Nucleus accumbens (tissue), 56 donors: ENCODE data around the gene XPO6.

Experiments used
- DNase-seq, 56 donors: peaks; one replicate each; lab custom pipeline; 2025; lab: John Stamatoyannopoulos, UW

The XPO6 gene

DNA sequence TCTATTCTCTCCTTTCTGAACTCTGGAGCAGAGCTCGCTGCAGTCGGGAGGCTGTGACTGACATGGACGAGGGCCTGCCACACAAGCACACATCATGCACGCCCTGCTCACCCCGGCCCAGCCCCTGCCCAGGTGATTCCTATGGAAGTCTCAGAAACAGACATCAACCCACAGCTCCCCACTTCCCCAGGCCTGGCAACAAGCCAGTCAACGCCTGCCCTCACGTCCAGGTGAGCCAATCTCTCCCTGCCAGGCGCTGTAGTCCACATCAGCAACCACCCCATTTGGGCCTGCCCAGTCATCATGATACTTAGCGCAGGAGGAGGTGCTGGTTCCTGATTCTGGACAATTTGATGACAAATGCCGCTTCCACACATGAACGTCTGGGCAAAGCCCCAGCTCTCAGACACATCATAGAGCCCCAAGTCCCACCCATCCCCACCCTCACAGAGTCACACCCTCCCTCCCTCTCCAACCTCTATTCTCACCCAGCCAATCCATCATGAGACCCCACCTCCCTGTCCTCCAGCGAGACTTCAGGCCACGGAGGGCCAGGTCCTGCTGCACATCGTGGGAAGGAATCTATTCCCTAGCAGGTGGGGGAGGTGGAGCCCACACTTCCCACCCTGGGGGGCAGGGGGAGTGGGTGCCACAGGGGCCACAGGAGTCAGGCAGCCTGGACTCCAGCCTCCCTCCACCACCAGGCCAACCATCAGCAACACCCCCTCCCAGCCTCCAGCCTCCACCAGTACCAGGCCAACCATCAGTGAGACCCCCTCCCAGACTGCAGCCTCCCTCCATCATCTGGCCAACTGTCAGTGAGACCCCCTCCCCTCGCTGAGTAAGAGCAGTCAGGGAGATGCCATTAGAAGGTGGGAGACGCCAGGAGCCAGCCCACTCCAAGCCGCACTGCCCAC is 114.5 kb downstream of the XPO6 start:
- peak in 1 of 56 donors; percentile 42 for DNase-seq

DNA sequence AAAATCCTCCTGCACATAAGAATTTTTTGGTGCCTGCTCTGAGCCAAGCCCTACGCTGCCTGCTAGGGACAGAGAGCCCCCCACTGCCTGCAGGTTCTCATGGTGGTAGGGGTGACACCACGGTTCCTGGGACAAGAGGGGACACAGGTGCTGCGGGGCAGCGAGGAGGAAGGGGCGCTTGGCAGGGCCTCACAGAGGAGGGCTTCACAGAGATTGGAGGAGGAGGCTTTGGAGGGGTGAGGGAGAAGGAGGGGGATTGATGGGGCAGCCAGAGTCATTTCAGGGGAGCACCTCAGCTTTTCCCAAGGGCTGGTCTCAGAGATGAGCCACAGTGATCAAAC is 118.4 kb downstream of the XPO6 start:
- DNase-seq: no peak

DNA sequence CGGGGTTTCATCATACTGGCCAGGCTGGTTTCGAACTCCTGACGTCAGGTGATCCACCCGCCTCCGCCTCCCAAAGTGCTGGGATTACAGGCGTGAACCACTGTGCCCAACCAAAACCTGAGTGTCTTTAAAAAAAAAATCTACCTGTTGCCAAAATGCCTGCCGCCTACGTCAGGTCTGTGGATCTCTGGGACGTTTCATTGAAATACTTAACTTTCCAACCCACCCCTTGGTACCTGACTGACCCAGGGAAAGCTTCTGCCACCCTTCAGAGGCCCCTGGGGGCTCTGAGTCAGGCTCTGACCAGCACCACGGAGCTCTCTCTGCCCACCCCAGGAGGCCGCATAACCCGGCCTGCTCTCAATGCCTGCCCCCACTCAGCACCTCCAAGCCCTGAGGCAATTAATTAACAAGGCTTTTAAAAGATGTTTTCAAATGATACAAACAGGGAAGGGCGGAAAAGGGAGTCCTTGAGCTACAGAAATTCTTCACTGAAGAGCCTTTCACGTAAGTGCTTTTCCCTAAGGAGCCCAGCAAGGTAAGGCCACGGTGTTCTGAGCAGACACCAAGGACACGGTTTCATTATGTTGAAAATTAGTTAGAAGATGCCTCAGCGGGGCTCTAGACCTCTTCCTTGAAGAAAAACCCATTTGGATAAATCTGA is 118.9 kb downstream of the XPO6 start:
- DNase-seq: no peak

DNA sequence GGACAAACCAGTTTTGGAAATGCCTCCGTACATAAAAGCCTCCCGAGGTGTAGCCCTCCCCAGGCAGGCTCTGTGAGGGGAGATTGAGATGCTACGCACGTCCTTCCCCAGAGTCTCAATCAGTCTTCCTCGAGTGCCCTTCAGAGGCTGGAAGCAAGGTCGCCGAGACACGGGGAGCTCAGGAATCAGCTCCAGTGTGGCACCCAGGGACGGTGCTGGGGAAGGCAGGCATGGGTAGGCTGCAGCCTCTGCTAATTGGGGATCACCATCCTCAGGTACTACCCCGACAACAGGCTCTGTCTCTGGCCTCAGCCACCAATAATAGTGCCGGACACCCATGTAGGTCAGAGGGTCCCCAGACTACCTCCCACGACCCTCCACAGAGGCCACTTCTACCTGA is 120.1 kb downstream of the XPO6 start:
- DNase-seq: peak in 1 of 56 donors; percentile 6

DNA sequence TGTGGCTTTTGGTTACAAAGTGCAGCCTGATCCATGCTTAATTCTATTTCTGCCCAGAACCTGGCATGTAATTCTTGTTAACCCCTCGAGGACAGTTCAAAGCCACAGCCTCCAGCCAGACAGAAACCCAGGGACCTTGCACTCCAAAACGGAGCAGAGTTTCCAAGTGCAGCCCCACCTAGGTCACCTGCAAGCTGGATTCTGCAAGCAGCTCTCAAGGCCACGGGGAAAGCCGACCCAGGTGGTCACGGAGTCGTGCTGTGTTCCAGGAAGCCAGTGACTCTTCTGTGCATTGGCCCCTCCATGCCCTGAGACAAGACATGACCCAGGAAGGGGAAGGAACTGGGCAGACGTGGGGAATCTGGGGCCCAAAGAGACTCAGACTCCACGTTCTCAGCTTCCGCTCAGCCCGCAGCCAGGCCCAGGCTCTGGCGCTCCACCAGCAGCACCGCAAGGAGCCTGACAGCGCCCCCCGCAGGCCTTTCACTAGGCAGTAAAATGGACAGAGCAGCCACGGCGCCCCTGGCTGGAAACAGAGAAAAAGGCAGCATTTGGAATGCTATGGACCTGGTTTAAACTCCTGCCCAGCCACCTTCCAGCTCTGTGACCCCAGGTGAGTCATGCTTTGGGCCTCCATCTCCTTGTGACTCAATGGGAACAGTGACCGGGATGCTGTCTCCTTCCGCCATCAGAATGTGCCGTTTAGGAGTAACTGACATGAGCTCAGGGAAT is 121.0 kb downstream of the XPO6 start:
- DNase-seq: no peak

DNA sequence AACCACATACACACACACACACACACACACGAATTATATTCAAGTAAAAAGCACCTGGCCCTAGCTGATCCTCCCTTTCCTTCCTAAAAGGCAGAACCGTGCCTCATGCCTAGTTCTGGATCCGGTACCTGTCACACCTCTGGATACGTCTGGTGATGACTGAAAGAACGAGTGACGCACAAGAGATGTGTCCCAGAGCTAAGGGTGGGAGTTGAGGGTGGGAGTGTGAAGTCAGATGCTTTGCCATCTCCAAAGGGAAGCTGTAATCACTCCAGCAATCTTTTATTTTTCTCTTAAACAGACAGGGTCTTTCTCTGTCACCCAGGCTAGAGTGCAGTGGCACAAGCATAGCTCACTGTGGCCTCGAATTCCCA is 121.8 kb downstream of the XPO6 start:
- peak in 20 of 56 donors; percentile 3 to 72 (median 40) for DNase-seq

DNA sequence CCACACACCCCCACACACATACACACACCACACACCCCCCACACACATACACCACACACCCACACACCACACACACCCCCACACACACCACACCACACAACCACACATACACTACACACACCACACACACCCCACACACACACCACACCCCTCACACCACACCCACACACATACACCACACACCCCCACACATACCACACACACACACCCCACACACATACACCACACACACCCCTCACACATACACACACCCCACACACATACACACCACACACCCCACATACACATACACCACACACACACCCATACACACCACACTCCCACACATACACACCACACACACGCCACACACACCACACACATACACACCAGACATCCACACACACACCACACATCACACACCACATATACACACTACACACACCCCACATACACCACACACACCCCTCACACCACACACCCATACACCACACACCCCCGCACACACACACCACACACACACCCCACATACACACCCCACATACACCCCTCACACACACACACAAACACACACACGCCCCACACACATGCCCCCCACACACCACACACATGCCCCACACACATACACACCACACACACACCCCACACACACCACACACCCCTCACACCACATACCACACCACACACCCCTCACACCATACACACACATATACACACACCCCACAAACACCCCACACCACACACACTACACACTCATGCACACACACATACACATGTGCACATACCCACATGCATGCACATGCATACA is 122.4 kb downstream of the XPO6 start:
- DNase-seq: no peak

DNA sequence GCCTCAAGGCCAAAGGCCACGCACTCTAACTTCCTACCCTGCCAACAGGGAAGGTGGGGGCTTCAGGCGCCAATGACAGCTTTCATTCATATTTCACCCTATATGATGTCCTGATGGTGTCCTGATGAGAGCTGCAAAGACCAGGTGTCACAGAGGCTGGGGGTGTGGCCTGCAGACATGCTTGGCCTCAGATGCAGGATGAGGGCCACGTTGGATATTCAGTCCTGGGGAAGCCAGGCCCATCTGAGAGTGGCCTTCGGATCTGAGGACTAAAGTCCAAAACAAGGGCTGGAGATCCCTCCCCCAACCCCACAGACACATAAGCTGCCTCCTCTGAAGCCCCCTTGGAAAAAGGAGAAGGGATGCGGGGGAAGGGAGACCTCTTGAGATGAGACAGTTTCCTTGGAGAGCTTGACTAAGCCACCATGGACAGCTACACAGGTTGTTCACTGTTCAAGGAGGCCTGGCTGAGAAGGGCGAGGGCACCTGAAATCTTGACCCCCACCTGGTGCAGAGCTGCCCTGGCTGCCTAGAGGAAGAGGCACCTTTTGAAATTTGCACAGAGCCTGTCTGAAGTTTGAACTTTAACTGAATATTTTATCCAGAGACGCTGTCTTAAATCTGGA is 124.0 kb downstream of the XPO6 start:
- no peak for DNase-seq

DNA sequence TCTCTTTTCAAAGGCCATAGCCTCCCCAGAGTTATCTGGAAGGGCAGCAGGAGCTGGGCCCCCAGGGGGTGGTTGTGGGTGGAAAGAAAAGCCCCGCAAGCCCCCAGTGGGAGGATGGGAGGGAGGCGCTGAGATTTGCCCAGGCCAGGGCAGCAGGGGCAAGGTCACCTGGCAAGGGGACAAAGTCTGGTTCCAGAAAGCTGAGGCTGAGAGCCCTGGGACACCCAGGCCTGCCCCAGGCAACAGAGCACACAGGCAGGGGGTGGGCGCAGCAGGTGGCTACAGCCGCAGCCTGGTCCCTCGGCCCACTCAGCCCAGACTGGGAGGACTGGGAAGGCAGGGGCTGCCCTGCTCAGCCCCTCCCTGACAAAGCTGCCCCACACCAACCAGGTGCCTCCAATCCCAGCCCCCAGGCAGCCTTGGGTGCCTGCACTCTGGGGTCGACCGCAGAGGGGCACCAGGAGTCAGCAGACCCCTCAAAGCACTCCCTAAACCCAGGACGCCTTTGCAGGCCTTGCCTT is 124.6 kb downstream of the XPO6 start:
- no peak for DNase-seq

DNA sequence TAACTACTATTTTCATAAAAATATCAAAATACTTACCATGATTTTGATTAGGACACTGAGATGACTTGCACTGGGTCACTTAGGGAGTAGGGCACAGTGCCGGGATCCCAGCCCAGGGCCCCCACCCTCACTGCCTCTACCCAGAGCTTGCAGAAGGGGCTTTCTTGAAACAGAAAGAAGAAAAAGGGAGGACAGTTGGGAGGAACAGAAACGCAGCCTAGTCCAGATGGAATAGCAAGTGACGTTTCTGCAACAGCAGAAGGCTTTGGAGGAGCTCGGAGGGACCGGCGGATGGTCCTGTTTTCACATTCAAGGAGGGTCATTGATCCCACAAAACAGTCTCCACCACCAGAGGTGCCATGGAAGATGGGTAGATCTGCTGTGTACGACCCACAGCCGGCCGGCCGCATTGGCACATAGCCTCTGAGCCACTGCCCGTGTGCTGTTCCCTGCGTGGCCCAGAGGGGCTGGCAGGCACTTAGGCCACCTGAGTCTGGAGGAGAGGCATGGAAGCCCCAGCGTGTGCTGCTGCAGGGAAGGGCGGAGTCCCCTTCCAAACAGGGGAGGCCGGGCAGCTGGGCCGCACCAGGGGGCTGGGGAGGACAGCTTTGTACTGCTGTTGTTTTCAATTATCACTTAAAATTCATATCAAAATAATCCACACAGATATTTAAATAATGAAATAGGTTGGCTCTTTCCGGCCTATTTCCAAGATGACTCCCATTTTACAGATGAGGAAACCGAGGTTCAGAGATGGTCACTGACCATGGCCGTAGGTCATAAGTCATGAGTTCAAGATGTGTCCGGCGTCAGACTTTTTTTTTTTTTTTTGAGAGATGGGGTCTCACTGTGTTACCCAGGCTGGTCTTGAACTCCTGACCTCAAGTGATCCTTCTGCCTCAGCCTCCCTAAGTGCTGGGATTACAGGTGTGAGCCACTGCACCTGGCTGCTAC is 125.3 kb downstream of the XPO6 start:
- DNase-seq: no peak

DNA sequence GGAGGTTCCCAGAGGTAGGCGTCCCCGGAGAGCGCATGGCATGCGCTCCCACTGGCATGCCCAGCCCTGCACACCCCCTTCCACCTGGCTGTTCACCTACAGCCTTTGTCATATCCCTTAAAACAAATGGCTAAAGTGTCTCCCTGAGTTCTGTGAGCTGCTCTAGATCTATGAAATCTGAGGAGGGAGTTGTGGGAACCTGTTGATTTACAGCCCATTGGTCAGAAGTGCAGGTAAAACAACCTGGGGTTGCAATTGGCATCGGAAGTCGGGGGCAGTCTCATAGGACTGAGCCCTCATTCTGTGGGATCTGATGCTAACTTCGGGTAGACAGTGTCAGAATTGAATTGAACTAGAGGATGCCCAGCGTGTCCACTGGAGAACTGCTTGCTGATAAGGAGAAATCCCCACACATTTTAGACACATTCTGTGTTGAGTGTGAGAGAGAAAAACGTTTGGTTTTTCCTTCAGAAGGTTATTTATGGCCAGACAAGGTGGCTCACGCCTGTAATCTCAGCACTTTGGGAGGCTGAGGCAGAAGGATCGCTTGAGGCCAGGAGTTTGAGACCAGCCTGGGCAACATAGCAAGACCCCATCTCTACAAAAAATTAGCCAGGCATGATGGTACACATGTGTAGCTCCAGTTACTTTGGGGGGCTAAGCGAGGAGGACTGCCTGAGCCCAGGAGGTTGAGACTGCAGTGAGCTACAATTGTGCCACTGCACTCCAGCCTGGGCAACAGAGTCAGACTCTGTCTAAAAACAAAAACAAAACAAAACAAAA is 126.2 kb downstream of the XPO6 start:
- DNase-seq: no peak

DNA sequence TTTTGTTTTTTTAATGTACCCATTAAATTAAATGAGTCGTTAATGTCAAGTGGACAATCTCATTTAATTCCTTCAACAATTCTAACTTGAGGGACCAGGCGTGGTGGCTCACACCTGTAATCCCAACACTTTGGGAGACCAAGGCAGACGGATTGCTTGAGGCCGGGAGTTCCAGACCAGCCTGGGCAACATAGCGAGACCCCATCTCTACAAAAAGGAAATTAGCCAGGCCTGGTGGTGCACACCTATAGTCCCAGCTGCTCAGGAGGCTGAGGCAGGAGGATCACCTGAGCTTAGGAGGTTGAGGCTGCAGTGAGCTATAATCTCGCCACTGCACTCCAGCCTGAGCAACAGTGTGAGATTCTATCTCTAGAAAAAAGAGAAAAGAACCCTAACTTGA is 127.6 kb downstream of the XPO6 start:
- no peak for DNase-seq

DNA sequence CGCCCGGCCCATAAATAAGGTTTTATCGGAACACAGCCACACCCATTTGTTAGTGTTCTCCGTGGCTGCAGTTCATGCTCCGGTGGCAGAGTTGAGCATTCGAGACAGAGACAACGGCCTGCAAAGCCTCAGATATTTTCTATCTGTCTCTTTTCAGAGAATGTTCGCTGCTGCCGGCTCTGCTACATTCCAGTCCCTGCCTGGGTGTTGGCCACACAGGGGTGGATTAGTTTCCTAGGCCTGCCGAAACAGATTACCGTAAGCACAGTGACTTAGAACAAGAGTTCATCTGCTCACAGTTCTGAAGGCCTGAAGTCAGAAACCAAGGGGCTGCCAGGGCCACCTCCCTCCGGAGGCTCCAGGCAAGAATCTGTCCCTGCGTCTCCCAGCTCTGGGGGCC is 129.1 kb downstream of the XPO6 start:
- no peak for DNase-seq

DNA sequence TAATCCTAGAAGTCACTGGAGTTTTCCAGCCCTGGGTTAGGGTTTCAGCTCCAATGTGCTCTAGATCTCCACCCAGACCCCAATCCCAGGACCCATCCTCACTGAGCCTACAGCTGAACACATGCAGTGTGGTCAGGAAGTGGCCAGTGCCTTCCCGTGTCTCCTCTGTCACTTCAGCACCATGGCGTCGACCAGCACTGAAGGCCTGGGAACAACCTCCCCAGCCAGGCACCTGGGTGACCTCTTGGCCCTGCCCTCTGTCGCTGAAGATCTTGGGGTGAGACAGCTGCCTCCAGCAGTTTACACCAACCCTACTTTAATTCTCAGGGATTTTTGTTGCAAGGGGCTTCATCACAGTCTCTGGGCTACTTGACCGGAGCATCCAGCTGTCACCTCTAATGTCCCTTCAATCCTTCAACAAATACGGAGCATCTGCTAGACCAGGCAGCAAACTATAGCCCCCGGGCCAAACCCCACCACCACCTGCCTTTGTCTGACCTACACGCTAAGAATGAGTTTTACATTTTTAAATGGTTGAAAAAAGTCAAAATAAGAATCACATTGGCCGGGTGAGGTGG is 130.3 kb downstream of the XPO6 start:
- DNase-seq: no peak

DNA sequence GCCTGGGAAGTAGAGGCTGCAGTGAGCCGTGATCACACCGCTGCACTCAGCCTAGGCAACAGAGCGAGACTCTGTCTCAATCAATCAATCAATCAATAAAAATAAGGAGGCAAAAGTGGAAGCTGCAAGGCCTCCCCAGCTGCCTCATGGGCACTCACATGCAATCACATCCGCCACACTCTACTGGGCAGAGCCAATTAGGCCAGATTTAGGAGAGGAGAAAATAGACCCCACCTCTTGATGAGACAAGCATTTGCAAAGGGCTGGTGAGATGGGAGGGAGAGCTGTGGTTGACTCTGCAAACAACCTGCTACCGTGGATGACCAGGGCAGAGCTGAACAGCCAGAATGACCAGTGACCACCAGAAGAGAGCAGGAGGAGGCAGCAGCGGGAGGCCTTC is 133.5 kb downstream of the XPO6 start:
- no peak for DNase-seq

DNA sequence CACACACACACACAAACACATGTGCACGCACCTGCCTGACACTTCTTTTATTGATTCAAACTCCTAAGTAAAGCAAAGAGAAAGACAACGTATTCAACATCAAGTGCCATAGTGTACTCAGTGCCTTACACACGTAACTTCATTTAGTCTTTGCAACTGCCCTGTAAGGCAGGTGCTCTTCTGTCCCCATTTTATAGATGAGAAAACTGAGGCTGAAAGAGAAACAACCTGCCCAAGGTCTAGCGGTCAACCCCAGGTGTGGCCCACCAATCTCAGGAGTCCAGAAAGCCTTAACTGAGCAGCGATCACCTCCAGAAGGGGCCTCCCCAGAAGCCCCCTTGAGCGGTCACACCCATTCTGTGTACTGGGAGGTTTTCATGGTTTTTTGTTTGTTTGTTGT is 137.9 kb downstream of the XPO6 start:
- DNase-seq: no peak

DNA sequence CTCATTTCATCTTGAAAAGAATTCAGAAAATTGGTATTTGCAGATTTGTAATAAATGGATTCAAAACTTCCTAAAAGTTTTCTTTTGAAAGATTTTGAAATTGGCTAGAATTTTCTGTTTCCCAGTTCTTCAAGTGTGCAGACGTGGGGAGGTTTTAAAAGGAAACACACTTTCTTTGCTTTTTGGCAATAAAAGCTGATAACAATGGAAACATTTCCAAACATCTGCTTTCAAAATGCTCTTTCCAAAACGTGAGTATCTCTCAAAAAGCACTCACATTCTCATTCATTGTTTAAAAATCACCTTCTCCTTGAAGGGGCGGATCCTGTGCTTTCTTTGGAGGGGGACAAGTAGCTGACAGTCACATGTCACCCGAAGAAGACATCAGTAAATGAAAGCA is 139.7 kb downstream of the XPO6 start:
- no peak for DNase-seq
